ENCODE results near the gene GINS2. TPM values are rescaled to one million over a fixed set of nuclear protein-coding genes. Genes with fewer than 3 reads are reported as not detected.

GINS2 gene
- total RNA-seq, 3 donors from 2014 or later (not counting 1 experiment from before 2014, with no cell fraction given): 0.73 to 2.6 (median 0.89) TPM

GRCh38 chr16:85640254-85640558 lies 48.5 kb downstream of the GINS2 start:
- no peaks in the 10 kb centered on the region for H3K27me3 Mint-ChIP-seq (ENCODE audit: low read depth in 2 of 2)
- intact Hi-C loops (cut with micrococcal nuclease): no loop called here
- TF ChIP-seq CTCF (IDR thresholded peaks at IDR 0.05): no peak
- Histone ChIP-seq H3K4me3 (ENCODE audit: low read length) (no peak overlapping the region), H3K27me3 (ENCODE audit: control insufficient read depth, insufficient read depth, low read length) (no peaks in the 10 kb centered on the region), H3K9me3 (ENCODE audit: control insufficient read depth, insufficient read depth, low read length) (no peaks in the 10 kb centered on the region), H3K4me1 (ENCODE audit: control insufficient read depth, insufficient read depth, low read length) (peaks cover 55% of the 10 kb centered on the region), H3K27ac (ENCODE audit: low read length) (no peak overlapping the region), H3K36me3 (ENCODE audit: control insufficient read depth, insufficient read depth, low read length) (peaks cover 10% of the 10 kb centered on the region)
- H3K27ac Mint-ChIP-seq: no peak overlapping the region
- peaks cover 27 to 55% of the 10 kb centered on the region in 2 donors for H3K4me1 Mint-ChIP-seq
- H3K36me3 Mint-ChIP-seq: no peaks in the 10 kb centered on the region
- DNase-seq (no peak), ATAC-seq (no peak)
- H3K4me3 Mint-ChIP-seq: no peak overlapping the region
- no peaks in the 10 kb centered on the region for H3K9me3 Mint-ChIP-seq
- WGBS (ENCODE audit: insufficient coverage): 94% methylated on average over 13 of the region's 13 CpGs

- Histone ChIP-seq H3K27ac (ENCODE audit: low read length) (no peak overlapping the region), H3K9me3 (ENCODE audit: control insufficient read depth, insufficient read depth, low read length) (no peaks in the 10 kb centered on the region), H3K36me3 (ENCODE audit: control insufficient read depth, insufficient read depth, low read length) (peaks cover 13% of the 10 kb centered on the region), H3K27me3 (ENCODE audit: control insufficient read depth, insufficient read depth, low read length) (no peaks in the 10 kb centered on the region), H3K4me1 (ENCODE audit: control insufficient read depth, insufficient read depth, low read length) (peaks cover 54% of the 10 kb centered on the region), H3K4me3 (ENCODE audit: low read length) (no peak overlapping the region)
- Mint-ChIP-seq H3K4me1 (peaks cover 27 to 55% of the 10 kb centered on the region in 2 donors), H3K9me3 (no peaks in the 10 kb centered on the region), H3K27ac (peak overlapping the region in 1 of 2 donors; percentile 73), H3K36me3 (no peaks in the 10 kb centered on the region), H3K4me3 (no peak overlapping the region), H3K27me3 (ENCODE audit: low read depth in 2 of 2) (no peaks in the 10 kb centered on the region)
- WGBS (ENCODE audit: insufficient coverage): 94% methylated on average over 35 of the region's 35 CpGs
- no peak for ATAC-seq
- TF ChIP-seq CTCF (IDR thresholded peaks at IDR 0.05): no peak
- intact Hi-C loops (cut with micrococcal nuclease): no loop called here
- no peak for DNase-seq
Observed at GRCh38 chr16:85639529-85640253, 49.1 kb downstream of the GINS2 start.

DNA sequence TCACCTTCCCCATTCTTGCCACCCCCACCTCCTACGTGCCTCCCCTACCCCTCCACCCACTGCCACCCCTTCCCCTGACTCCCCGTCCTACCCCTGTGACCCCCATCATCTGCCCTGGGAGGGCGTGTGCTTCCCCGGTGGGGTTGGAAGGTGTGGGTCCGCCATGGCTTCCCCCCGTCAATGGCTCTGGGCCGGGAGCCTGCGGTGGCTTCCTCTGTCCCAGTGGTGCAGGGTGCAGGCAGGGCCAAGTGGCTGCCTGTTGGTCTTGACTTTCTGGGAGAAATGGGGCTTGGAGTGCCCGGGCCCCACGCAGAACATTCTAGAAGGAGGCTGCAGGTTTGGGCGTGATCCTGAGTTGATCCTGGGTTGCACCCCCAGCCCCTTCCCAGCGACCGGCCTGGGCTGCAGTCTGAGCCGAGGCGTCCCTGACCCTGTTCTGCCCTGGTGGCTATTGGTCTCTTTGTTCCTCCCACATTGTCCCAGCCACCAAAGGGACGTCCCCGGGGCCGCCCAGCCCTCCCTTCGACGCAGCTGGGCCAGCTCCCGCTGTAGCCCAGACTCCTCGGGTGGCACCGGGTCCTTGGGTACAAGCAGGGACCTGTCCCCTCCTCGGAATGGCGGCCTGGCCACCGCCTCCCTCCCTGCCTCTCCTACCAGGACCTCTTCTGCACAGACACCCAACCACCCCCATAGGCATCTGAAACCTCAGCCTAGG lies 49.9 kb downstream of the GINS2 start:
- no peak overlapping the region for H3K4me3 ChIP-seq (ENCODE audit: low read length)
- H3K4me1 ChIP-seq (ENCODE audit: control insufficient read depth, insufficient read depth, low read length): peaks cover 53% of the 10 kb centered on the region
- no peak overlapping the region for H3K27ac ChIP-seq (ENCODE audit: low read length)
- ATAC-seq (no peak), DNase-seq (no peak)
- no peaks in the 10 kb centered on the region for H3K36me3 Mint-ChIP-seq
- WGBS (ENCODE audit: insufficient coverage): 91% methylated on average over 25 of the region's 26 CpGs
- peak overlapping the region in 1 of 2 donors; percentile 73 for H3K27ac Mint-ChIP-seq
- no peaks in the 10 kb centered on the region for H3K27me3 ChIP-seq (ENCODE audit: control insufficient read depth, insufficient read depth, low read length)
- peaks cover 20 to 55% of the 10 kb centered on the region in 2 donors for H3K4me1 Mint-ChIP-seq
- peaks cover 19% of the 10 kb centered on the region for H3K36me3 ChIP-seq (ENCODE audit: control insufficient read depth, insufficient read depth, low read length)
- intact Hi-C loops (cut with micrococcal nuclease): no loop called here
- no peak for TF ChIP-seq CTCF (IDR thresholded peaks at IDR 0.05)
- H3K9me3 Mint-ChIP-seq: no peaks in the 10 kb centered on the region
- H3K4me3 Mint-ChIP-seq: no peak overlapping the region
- no peaks in the 10 kb centered on the region for H3K27me3 Mint-ChIP-seq (ENCODE audit: low read depth in 2 of 2)
- no peaks in the 10 kb centered on the region for H3K9me3 ChIP-seq (ENCODE audit: control insufficient read depth, insufficient read depth, low read length)

All from natural killer cell (primary cell).